HL-60 (cell line): ENCODE results near the gene KIAA1217.

Source experiments
- DNase-seq, 2 experiments: peaks; one replicate each; pipeline ENCODE4 v3.0.0-alpha.2; 2010 to 2020; ENCODE audit warnings: low read depth in 1 of 2, low spot score in 1 of 2
- H3K27ac ChIP-seq: fragments of 250-450 bp; sonication (Bioruptor Pico); replicated peaks from 2 replicates; pipeline ENCODE4 v1.5.1; 2020; ENCODE audit warnings: mild to moderate bottlenecking, moderate library complexity
- H3K27me3 ChIP-seq: fragments of 250-450 bp; sonication (Bioruptor Pico); 2 replicates; pipeline ENCODE4 v1.5.1; 2021; ENCODE audit warnings: mild to moderate bottlenecking, moderate library complexity; ENCODE audit not compliant: insufficient read depth, poor library complexity, severe bottlenecking
- H3K4me3 ChIP-seq: replicated peaks from 2 replicates; pipeline ENCODE4 v1.5.1; 2011; ENCODE audit warnings: mild to moderate bottlenecking, control low read depth, low read length; ENCODE audit not compliant: insufficient read depth
- GABPA ChIP-seq: IDR thresholded peaks from 2 replicates; pipeline ENCODE4 v1.6.1; 2012; ENCODE audit warnings: low read depth
- POLR2AphosphoS5 ChIP-seq: IDR thresholded peaks from 2 replicates; pipeline ENCODE4 v1.6.1; 2012; ENCODE audit warnings: low read depth
- SPI1 ChIP-seq: IDR thresholded peaks from 2 replicates; pipeline ENCODE4 v1.6.1; 2012; ENCODE audit warnings: low read depth, mild to moderate bottlenecking, borderline replicate concordance
- TF ChIP-seq, protein P1 (sequence below): IDR thresholded peaks from one replicate; pipeline ENCODE4 v1.5.1; 2011; ENCODE audit warnings: low read length, control low read depth, inconsistent platforms; ENCODE audit not compliant: insufficient read depth
- TF ChIP-seq, protein P2 (sequence below): IDR thresholded peaks from 2 replicates; pipeline ENCODE4 v1.6.1; 2012; ENCODE audit warnings: low read depth; ENCODE audit not compliant: insufficient replicate concordance

The KIAA1217 gene

DNA sequence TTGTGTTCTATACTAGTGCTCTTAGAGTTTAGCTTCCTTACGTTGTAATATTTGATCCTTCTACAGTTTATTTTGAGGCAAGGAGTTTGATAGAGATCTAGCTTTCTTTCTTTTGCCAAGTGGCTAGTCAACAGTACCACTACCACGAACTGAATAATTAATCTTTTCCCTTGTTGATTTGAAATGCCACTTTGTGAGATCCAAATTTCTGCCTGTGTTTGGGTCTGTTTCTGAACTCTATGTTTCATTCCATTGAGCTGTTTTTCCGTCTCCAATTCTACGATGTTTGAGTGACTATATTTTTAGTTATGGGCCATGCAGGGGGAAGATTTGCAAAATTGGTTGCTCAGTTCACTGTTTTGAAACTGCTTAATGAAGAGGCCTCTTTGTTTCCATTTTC lies 134.7 kb downstream of the KIAA1217 start:
- DNase-seq: no peak
- Histone ChIP-seq H3K27me3 (no peaks in the 10 kb centered on the region), H3K4me3 (no peak overlapping the region), H3K27ac (no peak overlapping the region)
- TF ChIP-seq, protein P1, sequence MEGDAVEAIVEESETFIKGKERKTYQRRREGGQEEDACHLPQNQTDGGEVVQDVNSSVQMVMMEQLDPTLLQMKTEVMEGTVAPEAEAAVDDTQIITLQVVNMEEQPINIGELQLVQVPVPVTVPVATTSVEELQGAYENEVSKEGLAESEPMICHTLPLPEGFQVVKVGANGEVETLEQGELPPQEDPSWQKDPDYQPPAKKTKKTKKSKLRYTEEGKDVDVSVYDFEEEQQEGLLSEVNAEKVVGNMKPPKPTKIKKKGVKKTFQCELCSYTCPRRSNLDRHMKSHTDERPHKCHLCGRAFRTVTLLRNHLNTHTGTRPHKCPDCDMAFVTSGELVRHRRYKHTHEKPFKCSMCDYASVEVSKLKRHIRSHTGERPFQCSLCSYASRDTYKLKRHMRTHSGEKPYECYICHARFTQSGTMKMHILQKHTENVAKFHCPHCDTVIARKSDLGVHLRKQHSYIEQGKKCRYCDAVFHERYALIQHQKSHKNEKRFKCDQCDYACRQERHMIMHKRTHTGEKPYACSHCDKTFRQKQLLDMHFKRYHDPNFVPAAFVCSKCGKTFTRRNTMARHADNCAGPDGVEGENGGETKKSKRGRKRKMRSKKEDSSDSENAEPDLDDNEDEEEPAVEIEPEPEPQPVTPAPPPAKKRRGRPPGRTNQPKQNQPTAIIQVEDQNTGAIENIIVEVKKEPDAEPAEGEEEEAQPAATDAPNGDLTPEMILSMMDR: no peak
- TF ChIP-seq SPI1 (no peak), POLR2AphosphoS5 (no peak), GABPA (no peak)
- TF ChIP-seq, protein P2, sequence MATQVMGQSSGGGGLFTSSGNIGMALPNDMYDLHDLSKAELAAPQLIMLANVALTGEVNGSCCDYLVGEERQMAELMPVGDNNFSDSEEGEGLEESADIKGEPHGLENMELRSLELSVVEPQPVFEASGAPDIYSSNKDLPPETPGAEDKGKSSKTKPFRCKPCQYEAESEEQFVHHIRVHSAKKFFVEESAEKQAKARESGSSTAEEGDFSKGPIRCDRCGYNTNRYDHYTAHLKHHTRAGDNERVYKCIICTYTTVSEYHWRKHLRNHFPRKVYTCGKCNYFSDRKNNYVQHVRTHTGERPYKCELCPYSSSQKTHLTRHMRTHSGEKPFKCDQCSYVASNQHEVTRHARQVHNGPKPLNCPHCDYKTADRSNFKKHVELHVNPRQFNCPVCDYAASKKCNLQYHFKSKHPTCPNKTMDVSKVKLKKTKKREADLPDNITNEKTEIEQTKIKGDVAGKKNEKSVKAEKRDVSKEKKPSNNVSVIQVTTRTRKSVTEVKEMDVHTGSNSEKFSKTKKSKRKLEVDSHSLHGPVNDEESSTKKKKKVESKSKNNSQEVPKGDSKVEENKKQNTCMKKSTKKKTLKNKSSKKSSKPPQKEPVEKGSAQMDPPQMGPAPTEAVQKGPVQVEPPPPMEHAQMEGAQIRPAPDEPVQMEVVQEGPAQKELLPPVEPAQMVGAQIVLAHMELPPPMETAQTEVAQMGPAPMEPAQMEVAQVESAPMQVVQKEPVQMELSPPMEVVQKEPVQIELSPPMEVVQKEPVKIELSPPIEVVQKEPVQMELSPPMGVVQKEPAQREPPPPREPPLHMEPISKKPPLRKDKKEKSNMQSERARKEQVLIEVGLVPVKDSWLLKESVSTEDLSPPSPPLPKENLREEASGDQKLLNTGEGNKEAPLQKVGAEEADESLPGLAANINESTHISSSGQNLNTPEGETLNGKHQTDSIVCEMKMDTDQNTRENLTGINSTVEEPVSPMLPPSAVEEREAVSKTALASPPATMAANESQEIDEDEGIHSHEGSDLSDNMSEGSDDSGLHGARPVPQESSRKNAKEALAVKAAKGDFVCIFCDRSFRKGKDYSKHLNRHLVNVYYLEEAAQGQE: no peak

DNA sequence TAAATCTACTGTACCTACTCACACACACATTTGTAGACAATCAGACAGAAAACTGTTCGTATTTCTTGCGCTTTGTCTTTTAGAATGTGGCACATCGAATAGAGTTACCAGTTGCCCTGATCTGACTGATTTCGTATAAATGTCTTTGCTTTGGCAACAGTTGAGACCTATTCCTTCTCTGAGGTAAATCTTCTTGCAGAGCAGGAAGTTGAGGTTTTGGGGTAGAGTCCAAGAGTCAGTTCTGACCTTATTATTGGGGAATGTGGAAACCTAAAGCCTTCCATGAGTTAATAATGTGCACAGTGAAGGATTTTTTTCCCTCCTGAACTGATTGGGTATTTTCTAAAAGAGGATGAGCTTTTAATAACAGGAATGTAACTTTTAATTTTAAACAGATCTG lies 135.3 kb downstream of the KIAA1217 start:
- no peak for DNase-seq
- TF ChIP-seq POLR2AphosphoS5: no peak
- TF ChIP-seq, protein P1: no peak
- TF ChIP-seq, protein P2: no peak
- TF ChIP-seq SPI1: no peak
- no peak for TF ChIP-seq GABPA
- H3K27ac ChIP-seq: no peak overlapping the region
- H3K4me3 ChIP-seq: no peak overlapping the region
- no peaks in the 10 kb centered on the region for H3K27me3 ChIP-seq

DNA sequence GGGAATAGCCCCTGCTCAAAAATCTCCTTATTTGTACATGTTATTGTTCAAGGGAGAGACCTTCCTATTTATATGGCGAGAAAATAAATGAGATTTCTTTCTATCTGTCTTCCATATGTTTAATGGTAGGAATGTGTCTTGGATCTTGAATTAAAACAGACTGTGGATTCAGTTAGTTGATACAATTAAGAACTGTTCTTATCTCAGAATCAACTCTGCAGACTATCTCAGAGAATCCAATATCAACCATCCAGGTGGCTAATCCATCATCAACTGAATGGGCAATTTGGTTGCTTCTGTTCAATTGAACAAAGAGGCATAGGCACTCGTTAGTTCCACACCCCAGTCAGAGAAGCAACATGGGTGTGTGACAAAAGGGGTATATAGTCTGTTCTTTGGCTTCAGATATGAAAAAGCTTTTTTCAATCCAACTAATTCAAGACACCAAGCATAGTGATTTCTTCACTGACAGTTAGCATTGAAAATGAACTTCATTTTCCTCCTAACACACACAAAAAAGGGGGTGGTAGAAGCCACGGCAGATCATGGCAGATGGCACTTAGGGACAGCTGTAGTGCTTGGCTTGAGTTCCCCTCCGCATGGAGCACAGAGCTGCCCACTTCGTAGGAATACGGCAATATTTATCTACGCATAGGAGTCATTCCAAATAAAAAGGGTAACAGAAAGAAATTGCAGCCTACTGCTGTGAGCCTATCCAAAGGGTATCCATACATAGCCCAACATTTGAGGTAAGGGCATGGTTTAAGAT lies 135.9 kb downstream of the KIAA1217 start:
- DNase-seq: no peak
- no peak for TF ChIP-seq GABPA
- no peak for TF ChIP-seq SPI1
- TF ChIP-seq, protein P1: no peak
- TF ChIP-seq POLR2AphosphoS5: no peak
- TF ChIP-seq, protein P2: no peak
- Histone ChIP-seq H3K27me3 (no peaks in the 10 kb centered on the region), H3K27ac (no peak overlapping the region), H3K4me3 (no peak overlapping the region)
